G401.6 (cell line): Measurements from ENCODE around the gene PPM1D.
A peak's percentile ranks its signal among the peaks of the same experiment; 100 is the strongest.
"Not testable (repeated sequence)": the region's sequence is repeated elsewhere in the genome, so short reads cannot be mapped to it uniquely, and the experiment has no call there.

ENCODE experiments used
- FAIRE-seq: peaks from 2 replicates; lab custom pipeline; 2012; peaks lifted over from hg19 to GRCh38; lab: Jason Lieb, UNC

Gene PPM1D

GRCh38 chr17:60599620-60600489, at the start of gene PPM1D:
Gene PPM1D, plus strand, starts transcription at chr17:60600193. Its CDS starts 222 bp downstream, at chr17:60600415.
- FAIRE-seq: peak; percentile 80

- not testable (repeated sequence) for FAIRE-seq
Measured at GRCh38 chr17:60552255-60552654, 47.7 kb upstream of the PPM1D start.

DNA sequence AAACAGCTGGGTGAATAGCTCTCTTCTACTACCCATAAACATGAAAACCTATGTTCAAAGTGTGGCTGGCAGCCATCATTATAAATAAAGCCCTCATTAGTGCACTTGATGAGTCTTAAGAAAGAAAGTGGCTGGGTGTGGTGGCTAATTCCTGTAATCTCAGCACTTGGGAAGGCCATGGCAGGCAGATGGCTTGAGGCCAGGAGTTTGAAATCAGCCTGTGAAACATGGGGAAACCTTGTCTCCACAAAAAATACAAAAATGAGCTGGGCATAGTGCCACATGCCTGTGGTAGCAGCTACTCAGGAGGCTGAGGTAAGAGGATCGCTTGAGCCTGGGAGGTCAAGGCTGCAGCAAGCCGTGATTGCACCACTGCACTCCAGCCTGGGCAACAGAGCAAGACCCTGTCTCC, 45.6 kb upstream of the PPM1D start:
- FAIRE-seq: no peak

DNA sequence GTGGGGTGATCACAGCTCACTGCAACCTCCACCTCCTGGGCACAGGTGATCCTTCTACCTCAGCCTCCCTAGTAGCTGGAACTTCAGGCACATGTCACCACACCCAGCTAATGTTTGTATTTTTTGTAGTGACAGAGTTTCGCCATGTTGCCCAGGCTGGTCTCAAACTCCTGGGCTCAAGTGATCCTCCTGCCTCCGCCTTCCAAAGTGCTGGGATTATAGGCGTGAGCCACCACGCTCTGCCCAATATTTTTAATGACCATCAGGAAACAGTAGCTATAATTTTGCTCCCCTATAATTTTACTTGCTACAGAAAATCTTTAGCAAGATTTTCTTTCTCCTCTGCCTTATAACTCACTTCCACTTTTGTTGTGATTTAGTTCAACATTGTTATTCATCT, 44.2 kb upstream of the PPM1D start:
- no peak for FAIRE-seq

- FAIRE-seq: no peak
Measured at GRCh38 chr17:60557805-60558204, 42.2 kb upstream of the PPM1D start.

DNA sequence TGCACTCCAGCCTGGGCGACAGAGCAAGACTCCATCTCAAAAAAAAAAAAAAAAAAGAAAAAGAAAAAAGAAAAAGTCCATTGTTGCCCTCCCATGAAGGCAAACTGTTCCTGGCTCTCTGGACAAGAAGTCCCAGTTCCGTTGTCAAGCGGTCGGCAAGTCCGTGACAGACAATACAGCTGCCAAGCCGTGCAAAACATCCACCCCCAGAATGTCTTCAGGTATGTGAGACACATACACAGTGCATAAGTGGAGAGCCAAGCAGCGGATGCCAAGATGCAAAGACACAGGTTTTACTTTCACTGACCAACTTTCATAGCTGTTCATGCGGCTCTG, 40.4 kb upstream of the PPM1D start:
- FAIRE-seq: no peak

GRCh38 chr17:60559995-60560859, 39.8 kb upstream of the PPM1D start:
- no peak for FAIRE-seq

- FAIRE-seq: no peak
Measured at GRCh38 chr17:60560860-60561257, 39.1 kb upstream of the PPM1D start.

DNA sequence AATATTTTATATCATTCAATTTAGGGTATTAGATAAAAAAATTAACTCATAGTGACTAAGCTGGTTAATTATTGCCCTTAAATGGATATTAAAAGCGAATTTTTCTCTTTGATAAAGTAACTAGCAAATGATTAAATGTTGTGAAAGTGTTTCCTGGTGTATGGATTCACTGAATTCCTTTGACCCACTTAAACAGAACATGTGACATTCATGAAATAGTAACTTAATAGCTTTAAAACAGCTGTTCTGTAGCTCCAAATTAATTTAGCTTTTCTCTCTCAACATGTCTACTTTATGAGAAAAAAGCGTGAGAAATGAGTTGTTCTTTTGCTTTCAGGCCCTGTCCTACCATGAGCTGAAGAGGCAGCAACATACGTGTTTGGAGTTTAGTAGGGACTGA, 37.6 kb upstream of the PPM1D start:
- no peak for FAIRE-seq

DNA sequence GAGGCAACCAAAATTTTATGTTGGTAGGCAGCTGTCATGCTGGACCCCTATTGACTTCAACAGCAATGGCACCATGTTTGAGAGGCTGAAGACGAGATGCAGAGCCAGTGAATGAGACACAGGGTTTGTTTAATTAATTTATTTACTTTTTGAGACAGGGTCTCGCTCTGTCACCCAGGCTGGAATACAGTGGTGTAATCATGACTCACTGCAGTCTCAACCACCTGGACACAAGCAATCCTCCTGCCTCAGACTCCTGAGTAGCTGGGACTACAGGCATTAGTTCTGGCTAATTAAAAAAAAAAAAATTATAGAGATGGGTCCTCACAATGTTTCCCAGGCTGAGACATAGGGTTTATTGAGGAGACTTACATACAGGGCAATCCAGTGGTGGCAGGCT, 36.2 kb upstream of the PPM1D start:
- no peak for FAIRE-seq

GRCh38 chr17:60565233-60565632, 34.8 kb upstream of the PPM1D start:
- no peak for FAIRE-seq

- peak; percentile 98 for FAIRE-seq
Measured at GRCh38 chr17:60573236-60574051, 26.5 kb upstream of the PPM1D start.

DNA sequence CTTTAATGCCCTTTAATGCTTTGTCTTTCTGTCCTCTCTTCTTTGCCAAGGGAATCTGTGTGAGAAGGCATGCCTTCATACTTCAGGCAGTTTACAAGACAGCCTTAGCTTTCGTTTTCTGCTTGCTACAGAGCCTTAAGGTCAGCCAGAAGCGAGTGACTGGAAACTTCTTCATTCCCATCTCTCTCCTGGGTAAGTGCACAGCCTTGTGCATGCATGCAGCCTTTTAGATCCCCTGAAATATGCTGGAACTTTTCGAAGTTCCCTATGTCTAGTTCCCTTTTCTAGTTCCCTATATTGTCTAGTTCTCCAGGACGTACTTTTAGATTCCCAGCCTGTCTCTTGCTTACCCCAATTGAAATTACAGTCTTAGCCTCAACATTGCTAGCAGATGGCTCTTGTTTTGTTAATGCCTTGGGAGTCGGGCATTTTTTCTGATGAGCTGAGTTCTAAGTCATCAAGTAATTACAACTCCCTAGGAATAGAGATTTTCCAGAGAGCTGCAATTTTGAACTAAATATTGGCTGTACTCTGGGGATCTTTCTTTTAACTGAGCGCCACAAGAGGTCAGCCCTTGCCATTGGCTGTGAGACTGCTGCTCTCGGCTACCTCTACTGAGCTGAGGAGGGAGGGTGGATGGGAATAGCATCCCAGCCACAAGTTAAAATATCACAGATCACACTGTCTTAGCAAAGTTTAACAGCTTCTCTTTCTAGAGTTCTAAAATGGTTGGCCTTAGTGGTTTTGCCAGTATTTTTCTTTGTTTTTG, 22.7 kb upstream of the PPM1D start:
- peak; percentile 33 for FAIRE-seq

DNA sequence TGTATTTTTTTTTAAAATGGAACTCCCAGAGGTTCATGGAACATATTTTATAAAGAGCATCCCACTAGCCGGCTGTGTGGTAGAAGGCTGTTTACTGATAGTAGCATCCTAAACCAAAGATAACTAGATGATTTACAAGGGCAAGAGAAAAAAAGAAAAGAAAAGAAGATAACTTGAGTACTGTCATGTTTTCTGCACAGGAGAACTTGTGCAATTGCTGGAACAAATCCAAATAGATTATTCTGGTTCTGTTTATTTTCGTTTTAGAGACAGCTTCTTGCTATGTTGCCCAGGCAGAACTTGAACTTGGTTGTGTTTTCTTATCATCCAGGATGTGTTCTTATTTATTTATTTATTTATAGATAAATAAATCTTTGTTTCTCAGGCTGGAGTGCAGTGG, 20.9 kb upstream of the PPM1D start:
- FAIRE-seq: no peak

- FAIRE-seq: no peak
Measured at GRCh38 chr17:60579551-60579950, 20.4 kb upstream of the PPM1D start.

DNA sequence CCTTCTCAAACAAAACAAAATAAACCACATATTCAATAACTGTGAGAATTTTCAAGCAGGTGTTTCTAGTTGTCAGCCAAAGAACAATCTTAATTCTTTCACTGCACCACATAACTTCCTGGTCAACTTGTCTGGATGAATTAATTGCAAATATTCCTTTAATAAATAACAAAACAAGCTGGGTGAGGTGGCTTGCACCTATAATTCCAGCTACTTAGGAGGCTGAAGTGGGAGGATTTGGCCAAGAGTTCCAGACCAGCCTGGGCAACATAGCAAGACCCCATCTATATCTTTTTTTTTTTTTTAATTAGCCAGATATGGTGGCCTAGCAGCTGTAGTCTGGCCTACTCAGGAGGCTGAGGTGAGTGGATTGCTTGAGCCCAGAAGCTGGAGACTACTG, 17.0 kb upstream of the PPM1D start:
- no peak for FAIRE-seq

- FAIRE-seq: no peak
Measured at GRCh38 chr17:60585887-60586286, 14.1 kb upstream of the PPM1D start.

DNA sequence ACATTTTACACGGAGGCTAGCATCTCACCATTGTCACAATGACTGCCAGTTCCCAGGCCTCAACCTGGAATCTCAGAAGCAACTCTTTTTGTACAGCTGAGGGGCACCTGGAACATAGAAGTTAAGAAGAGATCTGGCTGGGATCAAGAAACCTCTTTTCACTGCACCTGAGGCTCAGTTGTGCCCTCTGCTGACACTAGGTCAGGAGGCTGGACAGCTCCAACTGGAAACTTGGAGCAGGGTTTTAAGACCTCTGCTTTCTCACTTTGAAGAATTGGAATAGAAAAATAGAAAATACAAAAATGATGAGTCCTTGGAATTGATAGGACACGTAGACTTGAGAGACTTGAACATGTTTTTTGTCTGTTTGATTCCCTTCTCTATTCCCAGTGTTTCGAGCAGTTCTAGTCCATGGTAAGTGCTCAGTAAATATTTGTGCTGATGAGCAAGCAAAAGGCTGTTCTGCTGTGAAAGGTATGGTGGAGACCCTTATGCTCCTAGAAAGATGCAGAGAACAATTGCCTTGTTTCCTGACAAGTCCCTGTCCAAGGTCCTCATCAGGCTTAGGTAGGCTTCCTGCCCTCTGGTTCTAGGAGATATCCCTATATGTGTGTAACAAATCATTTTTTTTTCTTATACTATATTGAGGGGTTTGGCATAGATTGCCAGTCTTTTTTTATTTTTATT, 13.6 kb upstream of the PPM1D start:
- FAIRE-seq: peak; percentile 70

DNA sequence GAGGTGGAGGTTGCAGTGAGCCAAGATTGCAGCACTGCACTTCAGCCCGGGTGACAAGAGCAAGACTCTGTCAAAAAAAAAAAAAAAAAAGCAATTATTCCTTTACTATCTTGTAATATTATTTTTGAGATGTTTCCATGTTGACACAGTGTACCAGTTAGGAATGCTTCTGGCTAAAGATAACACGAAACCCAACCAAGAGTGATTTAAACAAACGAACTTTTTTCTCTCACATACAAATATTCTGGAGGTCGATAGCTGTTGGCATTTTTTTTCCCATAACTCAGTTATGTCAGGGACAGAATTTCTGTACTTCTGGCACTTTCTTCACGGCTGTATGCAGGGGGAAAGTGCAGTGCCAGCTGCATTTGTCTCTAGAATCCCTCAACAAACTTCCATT, 9.9 kb upstream of the PPM1D start:
- no peak for FAIRE-seq

DNA sequence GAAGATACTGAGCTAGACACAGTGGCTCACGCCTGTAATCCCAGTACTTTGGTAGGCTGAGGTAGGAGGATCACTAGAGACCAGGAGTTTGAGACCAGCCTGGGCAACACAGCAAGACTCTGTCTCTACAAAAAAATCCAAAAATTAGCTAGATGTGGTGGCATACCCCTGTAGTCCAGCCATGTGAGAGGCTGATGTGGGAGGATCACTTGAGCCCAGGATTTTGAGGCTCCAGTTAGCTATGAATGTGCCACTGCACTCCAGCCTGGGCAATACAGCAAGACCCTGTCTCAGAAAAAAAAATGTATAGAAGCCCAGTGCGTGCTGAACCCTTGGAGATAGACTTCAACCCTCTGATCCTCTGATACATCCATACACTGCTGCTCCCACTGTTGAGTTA, 7.2 kb upstream of the PPM1D start:
- FAIRE-seq: no peak

DNA sequence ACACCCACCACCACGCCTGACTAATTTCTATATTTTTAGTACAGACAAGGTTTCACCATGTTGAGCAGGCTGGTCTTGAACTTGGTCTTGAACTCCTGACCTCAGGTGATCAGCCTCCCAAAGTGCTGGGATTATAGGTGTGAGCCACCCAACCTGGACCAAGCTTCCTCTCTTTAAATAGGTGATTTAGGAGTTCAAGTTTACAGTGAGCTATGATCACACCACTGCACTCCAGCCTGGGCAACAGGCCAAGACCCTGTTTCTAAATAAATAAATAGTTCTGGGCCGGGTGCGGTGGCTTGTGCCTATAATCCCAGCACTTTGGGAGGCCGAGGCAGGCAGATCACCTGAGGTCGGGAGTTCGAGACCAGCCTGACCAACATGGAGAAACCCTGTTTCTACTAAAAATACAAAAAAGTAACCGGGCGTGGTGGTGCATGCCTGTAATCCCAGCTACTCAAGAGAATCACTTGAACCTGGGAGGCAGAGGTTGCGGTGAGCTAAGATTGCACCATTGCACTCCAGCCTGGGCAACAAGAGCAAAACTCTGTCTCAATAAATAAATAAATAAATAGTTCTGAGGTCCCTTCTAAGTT, 6.5 kb upstream of the PPM1D start:
- not testable (repeated sequence) for FAIRE-seq
